Measurements from ENCODE around the gene RNASE11. TPM values are rescaled to one million over a fixed set of nuclear protein-coding genes. Genes with fewer than 3 reads are reported as not detected.

Gene RNASE11
- polyA plus RNA-seq, 1 experiment, result not detected

- H3K27ac ChIP-seq (ENCODE audit: low read depth, low read length), result no peak overlapping the region
- H3K9me3 ChIP-seq (ENCODE audit: control insufficient read depth, insufficient read depth, low read length), result no peaks in the 10 kb centered on the region
- DNase-seq (ENCODE audit: low read depth, low spot score), result no peak
- TF ChIP-seq CTCF (IDR thresholded peaks at IDR 0.05; ENCODE audit: low read depth, low read length), result no peak
- CTCF ChIA-PET, result no interaction called here
- H3K27me3 ChIP-seq (ENCODE audit: control insufficient read depth, insufficient read depth, low read length), result peaks cover 2% of the 10 kb centered on the region
- POLR2A ChIA-PET, result no interaction called here
- no peak overlapping the region for H3K4me3 ChIP-seq (ENCODE audit: low read depth, low read length)
Observed at GRCh38 chr14:20559461-20559904, 28.3 kb downstream of the RNASE11 start.

GRCh38 chr14:20557212-20557542, 30.6 kb downstream of the RNASE11 start:
- no peak for DNase-seq (ENCODE audit: low read depth, low spot score)
- Histone ChIP-seq H3K27me3 (ENCODE audit: control insufficient read depth, insufficient read depth, low read length) (no peaks in the 10 kb centered on the region), H3K4me3 (ENCODE audit: low read depth, low read length) (no peak overlapping the region), H3K27ac (ENCODE audit: low read depth, low read length) (no peak overlapping the region), H3K9me3 (ENCODE audit: control insufficient read depth, insufficient read depth, low read length) (no peaks in the 10 kb centered on the region)
- no peak for TF ChIP-seq CTCF (IDR thresholded peaks at IDR 0.05; ENCODE audit: low read depth, low read length)
- POLR2A ChIA-PET, result no interaction called here
- CTCF ChIA-PET, result interaction anchor here (0.6 to 1.0 kb wide), 2 partner anchors 26 to 75 kb away, joined by 3 to 4 read pairs; no protein-coding TSS in a partner anchor

GRCh38 chr14:20556500-20557211, 31.1 kb downstream of the RNASE11 start:
- no peak overlapping the region for H3K27ac ChIP-seq (ENCODE audit: low read depth, low read length)
- peaks cover 2% of the 10 kb centered on the region for H3K27me3 ChIP-seq (ENCODE audit: control insufficient read depth, insufficient read depth, low read length)
- H3K4me3 ChIP-seq (ENCODE audit: low read depth, low read length), result no peak overlapping the region
- no peak for DNase-seq (ENCODE audit: low read depth, low spot score)
- no peak for TF ChIP-seq CTCF (IDR thresholded peaks at IDR 0.05; ENCODE audit: low read depth, low read length)
- no peaks in the 10 kb centered on the region for H3K9me3 ChIP-seq (ENCODE audit: control insufficient read depth, insufficient read depth, low read length)
- ChIA-PET POLR2A (no interaction called here), CTCF (interaction anchor here (0.6 to 1.1 kb wide), 2 partner anchors 26 to 74 kb away, joined by 3 read pairs; no protein-coding TSS in a partner anchor)

- H3K4me3 ChIP-seq (ENCODE audit: low read depth, low read length), result no peak overlapping the region
- ChIA-PET CTCF (interaction anchor here (1.1 kb wide), 1 partner anchor 25 kb away, joined by 3 read pairs; no protein-coding TSS in a partner anchor), POLR2A (no interaction called here)
- no peak for TF ChIP-seq CTCF (IDR thresholded peaks at IDR 0.05; ENCODE audit: low read depth, low read length)
- H3K27ac ChIP-seq (ENCODE audit: low read depth, low read length), result no peak overlapping the region
- no peak for DNase-seq (ENCODE audit: low read depth, low spot score)
- H3K27me3 ChIP-seq (ENCODE audit: control insufficient read depth, insufficient read depth, low read length), result peaks cover 3% of the 10 kb centered on the region
- H3K9me3 ChIP-seq (ENCODE audit: control insufficient read depth, insufficient read depth, low read length), result no peaks in the 10 kb centered on the region
Observed at GRCh38 chr14:20555845-20556244, 32.0 kb downstream of the RNASE11 start.

GRCh38 chr14:20553024-20553423, 34.8 kb downstream of the RNASE11 start:
- no peaks in the 10 kb centered on the region for H3K9me3 ChIP-seq (ENCODE audit: control insufficient read depth, insufficient read depth, low read length)
- ChIA-PET POLR2A (no interaction called here), CTCF (no interaction called here)
- H3K27me3 ChIP-seq (ENCODE audit: control insufficient read depth, insufficient read depth, low read length), result peaks cover 3% of the 10 kb centered on the region
- H3K27ac ChIP-seq (ENCODE audit: low read depth, low read length), result no peak overlapping the region
- no peak for TF ChIP-seq CTCF (IDR thresholded peaks at IDR 0.05; ENCODE audit: low read depth, low read length)
- no peak overlapping the region for H3K4me3 ChIP-seq (ENCODE audit: low read depth, low read length)
- no peak for DNase-seq (ENCODE audit: low read depth, low spot score)

Measured in AG04450 (cell line).